Suprapubic skin (tissue), 3 donors: ENCODE results near the gene IRF7.

Experiments used
- CTCF ChIP-seq, 2 donors: fragments of 200-600 bp in 1 of 2; fragments of 450-650 bp in 1 of 2; sonication (generic) in 1 of 2; IDR thresholded peaks; one replicate each; pipeline ENCODE4 v1.5.1; 2016 to 2019; ENCODE audit warnings: antibody characterized with exemption in 2 of 2, mild to moderate bottlenecking in 1 of 2, moderate library complexity in 1 of 2
- EP300 ChIP-seq: sonication (generic); formaldehyde crosslinking; IDR thresholded peaks from one replicate; pipeline ENCODE4 v1.6.1; 2017; ENCODE audit warnings: antibody characterized with exemption
- POLR2A ChIP-seq, 2 donors: fragments of 450-650 bp; IDR thresholded peaks; one replicate each; pipeline ENCODE4 v1.6.1; 2017; ENCODE audit warnings: antibody characterized with exemption in 2 of 2, mild to moderate bottlenecking in 2 of 2, moderate library complexity in 2 of 2

- no peak for TF ChIP-seq POLR2A (IDR thresholded peaks at IDR 0.05)
- no peak for TF ChIP-seq CTCF (IDR thresholded peaks at IDR 0.05)
- no peak for TF ChIP-seq EP300
These were observed 23.7 kb upstream of the IRF7 start for GRCh38 chr11:639332-639955.
